MM.1S (cell line): Measurements from ENCODE around the gene PTPRB.

Experiments
- DNase-seq: peaks from one replicate; pipeline ENCODE4 v3.0.0-alpha.2; 2015
- H2AFZ ChIP-seq: fragments of 300-600 bp; sonication (generic); 2 replicates; pipeline ENCODE4 v1.6.0; 2016; ENCODE audit warnings: antibody characterized with exemption, low read length
- H3F3A ChIP-seq: fragments of 300-600 bp; sonication (generic); 2 replicates; pipeline ENCODE4 v1.6.1; 2016; ENCODE audit warnings: mild to moderate bottlenecking, antibody characterized with exemption, low read length, moderate library complexity, mixed read lengths; ENCODE audit not compliant: insufficient read depth
- H3K27ac ChIP-seq: fragments of 300-600 bp; sonication (generic); 2 replicates; pipeline ENCODE4 v1.5.1; 2016; ENCODE audit warnings: mild to moderate bottlenecking, low read length
- H3K27me3 ChIP-seq: fragments of 300-600 bp; sonication (generic); replicated peaks from 2 replicates; pipeline ENCODE4 v1.6.0; 2016; ENCODE audit warnings: low read length; ENCODE audit not compliant: insufficient read depth
- H3K36me3 ChIP-seq: fragments of 300-600 bp; sonication (generic); replicated peaks from 2 replicates; pipeline ENCODE4 v1.6.1; 2016; ENCODE audit warnings: mild to moderate bottlenecking, low read length, mixed read lengths; ENCODE audit not compliant: insufficient read depth
- H3K4me1 ChIP-seq: fragments of 300-600 bp; sonication (generic); 2 replicates; pipeline ENCODE4 v1.6.1; 2016; ENCODE audit warnings: low read length, mixed read lengths
- H3K4me2 ChIP-seq: fragments of 300-600 bp; sonication (generic); 2 replicates; pipeline ENCODE4 v1.6.0; 2016; ENCODE audit warnings: low read depth, low read length
- H3K4me3 ChIP-seq: fragments of 300-600 bp; sonication (generic); 2 replicates; pipeline ENCODE4 v1.5.1; 2016; ENCODE audit warnings: low read length, mixed read lengths
- H3K79me2 ChIP-seq: fragments of 300-600 bp; sonication (generic); 2 replicates; pipeline ENCODE4 v1.6.1; 2016; ENCODE audit warnings: mixed run types, low read length, mixed read lengths
- H3K9ac ChIP-seq: fragments of 300-600 bp; sonication (generic); 2 replicates; pipeline ENCODE4 v1.6.1; 2016; ENCODE audit warnings: low read length, mixed read lengths
- H3K9me2 ChIP-seq: fragments of 300-600 bp; sonication (generic); replicated peaks from 2 replicates; pipeline ENCODE4 v1.6.1; 2016; ENCODE audit warnings: mild to moderate bottlenecking, low read length, mixed read lengths; ENCODE audit not compliant: insufficient read depth
- H3K9me3 ChIP-seq: fragments of 300-600 bp; sonication (generic); replicated peaks from 2 replicates; pipeline ENCODE4 v1.6.1; 2016; ENCODE audit warnings: mild to moderate bottlenecking, low read length, mixed read lengths; ENCODE audit not compliant: insufficient read depth
- H4K20me1 ChIP-seq: fragments of 300-600 bp; sonication (generic); 2 replicates; pipeline ENCODE4 v1.6.1; 2016; ENCODE audit warnings: mild to moderate bottlenecking, low read length, moderate library complexity, mixed read lengths; ENCODE audit not compliant: insufficient read depth
- EZH2 ChIP-seq: fragments of 300-600 bp; sonication (generic); optimal IDR thresholded peaks from 2 replicates; pipeline ENCODE3; 2017; ENCODE audit warnings: low read depth, mild to moderate bottlenecking, antibody characterized with exemption, low read length, mixed read lengths
- EZH2phosphoT487 ChIP-seq: fragments of 300-600 bp; sonication (generic); IDR thresholded peaks from 2 replicates; pipeline ENCODE4 v1.6.1; 2018; ENCODE audit warnings: antibody characterized with exemption, low read length
- TF ChIP-seq, protein P1 (sequence below): fragments of 300-600 bp; sonication (generic); IDR thresholded peaks from 2 replicates; pipeline ENCODE4 v1.5.1; 2016; ENCODE audit warnings: antibody characterized with exemption, low read length, mixed read lengths

PTPRB gene

DNA sequence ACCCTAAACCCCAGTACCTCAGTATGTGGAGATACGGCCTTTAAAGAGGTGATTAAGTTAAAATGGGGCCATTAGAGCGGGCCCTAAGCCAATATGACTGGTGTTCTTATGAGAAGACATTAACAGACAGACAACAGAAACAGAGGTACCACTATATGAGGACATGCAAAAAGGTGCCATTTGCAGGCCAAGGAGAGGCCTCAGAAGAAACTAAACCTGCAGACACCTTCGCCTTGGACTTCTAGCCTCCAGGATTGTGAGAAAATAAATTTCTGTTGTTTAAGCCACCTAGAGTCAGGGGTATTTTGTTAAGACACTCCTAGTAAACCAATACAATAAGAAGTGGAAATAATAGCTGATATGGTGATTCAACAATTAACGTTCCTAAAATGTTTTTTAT is 32.6 kb downstream of the PTPRB start:
- Histone ChIP-seq H3K4me1 (no peaks in the 10 kb centered on the region), H4K20me1 (no peaks in the 10 kb centered on the region), H3K4me2 (no peak overlapping the region), H2AFZ (no peak overlapping the region), H3K27ac (no peak overlapping the region), H3K9ac (no peak overlapping the region), H3K9me3 (no peaks in the 10 kb centered on the region), H3K9me2 (no peaks in the 10 kb centered on the region), H3F3A (no peaks in the 10 kb centered on the region), H3K79me2 (no peaks in the 10 kb centered on the region), H3K27me3 (no peaks in the 10 kb centered on the region), H3K36me3 (no peaks in the 10 kb centered on the region), H3K4me3 (no peak overlapping the region)
- no peak for DNase-seq
- TF ChIP-seq EZH2phosphoT487: no peak

GRCh38 chr12:70603044-70603443 is 34.2 kb downstream of the PTPRB start:
- H3K27ac ChIP-seq: no peak overlapping the region
- no peaks in the 10 kb centered on the region for H4K20me1 ChIP-seq
- no peaks in the 10 kb centered on the region for H3K36me3 ChIP-seq
- DNase-seq: no peak
- H3K4me1 ChIP-seq: no peaks in the 10 kb centered on the region
- no peaks in the 10 kb centered on the region for H3K9me2 ChIP-seq
- no peaks in the 10 kb centered on the region for H3K9me3 ChIP-seq
- no peaks in the 10 kb centered on the region for H3K79me2 ChIP-seq
- H3K4me2 ChIP-seq: no peak overlapping the region
- no peak for TF ChIP-seq EZH2
- TF ChIP-seq, protein P1, sequence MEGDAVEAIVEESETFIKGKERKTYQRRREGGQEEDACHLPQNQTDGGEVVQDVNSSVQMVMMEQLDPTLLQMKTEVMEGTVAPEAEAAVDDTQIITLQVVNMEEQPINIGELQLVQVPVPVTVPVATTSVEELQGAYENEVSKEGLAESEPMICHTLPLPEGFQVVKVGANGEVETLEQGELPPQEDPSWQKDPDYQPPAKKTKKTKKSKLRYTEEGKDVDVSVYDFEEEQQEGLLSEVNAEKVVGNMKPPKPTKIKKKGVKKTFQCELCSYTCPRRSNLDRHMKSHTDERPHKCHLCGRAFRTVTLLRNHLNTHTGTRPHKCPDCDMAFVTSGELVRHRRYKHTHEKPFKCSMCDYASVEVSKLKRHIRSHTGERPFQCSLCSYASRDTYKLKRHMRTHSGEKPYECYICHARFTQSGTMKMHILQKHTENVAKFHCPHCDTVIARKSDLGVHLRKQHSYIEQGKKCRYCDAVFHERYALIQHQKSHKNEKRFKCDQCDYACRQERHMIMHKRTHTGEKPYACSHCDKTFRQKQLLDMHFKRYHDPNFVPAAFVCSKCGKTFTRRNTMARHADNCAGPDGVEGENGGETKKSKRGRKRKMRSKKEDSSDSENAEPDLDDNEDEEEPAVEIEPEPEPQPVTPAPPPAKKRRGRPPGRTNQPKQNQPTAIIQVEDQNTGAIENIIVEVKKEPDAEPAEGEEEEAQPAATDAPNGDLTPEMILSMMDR: no peak
- TF ChIP-seq EZH2phosphoT487: no peak
- no peaks in the 10 kb centered on the region for H3F3A ChIP-seq
- no peak overlapping the region for H3K9ac ChIP-seq
- no peak overlapping the region for H3K4me3 ChIP-seq
- no peak overlapping the region for H2AFZ ChIP-seq
- no peaks in the 10 kb centered on the region for H3K27me3 ChIP-seq

- no peak for DNase-seq
- H3K9me3 ChIP-seq: no peaks in the 10 kb centered on the region
- H3K4me2 ChIP-seq: no peak overlapping the region
- no peaks in the 10 kb centered on the region for H3K36me3 ChIP-seq
- no peaks in the 10 kb centered on the region for H3K79me2 ChIP-seq
- no peak overlapping the region for H3K4me3 ChIP-seq
- no peak overlapping the region for H2AFZ ChIP-seq
- no peaks in the 10 kb centered on the region for H3F3A ChIP-seq
- H3K9me2 ChIP-seq: no peaks in the 10 kb centered on the region
- H3K27me3 ChIP-seq: no peaks in the 10 kb centered on the region
- H3K4me1 ChIP-seq: no peaks in the 10 kb centered on the region
- H4K20me1 ChIP-seq: no peaks in the 10 kb centered on the region
- H3K27ac ChIP-seq: no peak overlapping the region
- no peak overlapping the region for H3K9ac ChIP-seq
- TF ChIP-seq EZH2phosphoT487: no peak
- TF ChIP-seq, protein P1: no peak
- TF ChIP-seq EZH2: no peak
Measured at GRCh38 chr12:70598467-70599193, 38.6 kb downstream of the PTPRB start.

- Histone ChIP-seq H3K27ac (no peak overlapping the region), H3K4me2 (no peak overlapping the region), H3K27me3 (no peaks in the 10 kb centered on the region), H3K9ac (no peak overlapping the region), H3K36me3 (no peaks in the 10 kb centered on the region), H4K20me1 (no peaks in the 10 kb centered on the region), H3K4me1 (no peaks in the 10 kb centered on the region), H3F3A (no peaks in the 10 kb centered on the region), H3K9me3 (no peaks in the 10 kb centered on the region), H3K4me3 (no peak overlapping the region), H2AFZ (no peak overlapping the region), H3K9me2 (no peaks in the 10 kb centered on the region), H3K79me2 (no peaks in the 10 kb centered on the region)
- TF ChIP-seq EZH2 (no peak), EZH2phosphoT487 (no peak)
- TF ChIP-seq, protein P1: no peak
- DNase-seq: no peak
Measured at GRCh38 chr12:70592664-70593063, 44.6 kb downstream of the PTPRB start.
